ENCODE results near the gene SP7. TPM values are rescaled to one million over a fixed set of nuclear protein-coding genes. Genes with fewer than 3 reads are reported as not detected.
"Not testable (repeated sequence)": the region's sequence is repeated elsewhere in the genome, so short reads cannot be mapped to it uniquely, and the experiment has no call there.

SP7 gene
- total RNA-seq, result not detected
- long read RNA-seq, result 0 reads

GRCh38 chr12:53336181-53336681 is at the start of gene SP7:
Gene SP7, minus strand, starts transcription at chr12:53336354. Its CDS starts 708 bp downstream, at chr12:53335646.
- DNase-seq (no peak), ATAC-seq (ENCODE audit: poor library complexity) (no peak)
- intact Hi-C loops (cut with DNase I), result no loop called here

- intact Hi-C loops (cut with DNase I), result no loop called here
- no peak for ATAC-seq (ENCODE audit: poor library complexity)
Observed at GRCh38 chr12:53383258-53383657, 47.1 kb upstream of the SP7 start.

GRCh38 chr12:53381731-53382630 is 45.8 kb upstream of the SP7 start:
- intact Hi-C loops (cut with DNase I), result no loop called here
- no peak for ATAC-seq (ENCODE audit: poor library complexity)
- peak; percentile 61 for DNase-seq

More at GRCh38 chr12:53383258-53383657, 47.1 kb upstream of the SP7 start:
- no peak for DNase-seq

GRCh38 chr12:53380794-53381730 is 44.9 kb upstream of the SP7 start:
- intact Hi-C loops (cut with DNase I), result no loop called here
- DNase-seq (peak; percentile 45), ATAC-seq (ENCODE audit: poor library complexity) (no peak)

- intact Hi-C loops (cut with DNase I), result no loop called here
- peak; percentile 81 for ATAC-seq (ENCODE audit: poor library complexity)
- DNase-seq, result peak; percentile 94
Observed at GRCh38 chr12:53380104-53380793, 44.1 kb upstream of the SP7 start, which contains the start of gene SP1. Gene SP1, plus strand, starts transcription at chr12:53380176. Its CDS starts 116 bp downstream, at chr12:53380292.

- ATAC-seq (ENCODE audit: poor library complexity), result peak; percentile 85
- intact Hi-C loops (cut with DNase I), result no loop called here
- peak; percentile 97 for DNase-seq
Observed at GRCh38 chr12:53379389-53380103, 43.4 kb upstream of the SP7 start.

- ATAC-seq (ENCODE audit: poor library complexity) (no peak), DNase-seq (no peak)
- intact Hi-C loops (cut with DNase I), result no loop called here
Observed at GRCh38 chr12:53378724-53379388, 42.7 kb upstream of the SP7 start.

GRCh38 chr12:53378222-53378621 is 42.1 kb upstream of the SP7 start:
- ATAC-seq (ENCODE audit: poor library complexity) (no peak), DNase-seq (no peak)
- intact Hi-C loops (cut with DNase I), result no loop called here

- DNase-seq, result no peak
- intact Hi-C loops (cut with DNase I), result no loop called here
- no peak for ATAC-seq (ENCODE audit: poor library complexity)
Observed at GRCh38 chr12:53376747-53377146, 40.6 kb upstream of the SP7 start.

GRCh38 chr12:53374277-53374676 is 38.1 kb upstream of the SP7 start:
- not testable (repeated sequence) for ATAC-seq (ENCODE audit: poor library complexity)

GRCh38 chr12:53373554-53374133 is 37.5 kb upstream of the SP7 start:
- intact Hi-C loops (cut with DNase I); ATAC-seq (ENCODE audit: poor library complexity); DNase-seq: not testable (repeated sequence)

More at GRCh38 chr12:53374277-53374676, 38.1 kb upstream of the SP7 start:
- DNase-seq; intact Hi-C loops (cut with DNase I): not testable (repeated sequence)

- ATAC-seq (ENCODE audit: poor library complexity), result peak; percentile 66
- no peak for DNase-seq
- intact Hi-C loops (cut with DNase I), result no loop called here
Observed at GRCh38 chr12:53365245-53365904, 29.2 kb upstream of the SP7 start.

- DNase-seq; ATAC-seq (ENCODE audit: poor library complexity); intact Hi-C loops (cut with DNase I): not testable (repeated sequence)
Observed at GRCh38 chr12:53361638-53362037, 25.5 kb upstream of the SP7 start.

- ATAC-seq (ENCODE audit: poor library complexity) (no peak), DNase-seq (no peak)
- intact Hi-C loops (cut with DNase I), result no loop called here
Observed at GRCh38 chr12:53358836-53359419, 22.8 kb upstream of the SP7 start.

- intact Hi-C loops (cut with DNase I), result no loop called here
- DNase-seq, result no peak
- ATAC-seq (ENCODE audit: poor library complexity), result no peak
Observed at GRCh38 chr12:53355121-53355520, 19.0 kb upstream of the SP7 start.

GRCh38 chr12:53353257-53353655 is 17.1 kb upstream of the SP7 start:
- no peak for DNase-seq
- intact Hi-C loops (cut with DNase I), result loop anchor here (2.0 kb wide), 1 partner anchor 156 kb away; no protein-coding TSS in a partner anchor
- no peak for ATAC-seq (ENCODE audit: poor library complexity)
